HL-60/S4 (cell line): ENCODE results near the gene CES1.
"Not testable (repeated sequence)": the region's sequence is repeated elsewhere in the genome, so short reads cannot be mapped to it uniquely, and the experiment has no call there.

Experiments used
- in situ Hi-C: fragments of 300-500 bp; cut with MboI; formaldehyde crosslinking; loops from 2 replicates; pipeline ENCODE4 v1.14.3; 2022; ENCODE audit warnings: low sequenced_read_pairs

Gene CES1

DNA sequence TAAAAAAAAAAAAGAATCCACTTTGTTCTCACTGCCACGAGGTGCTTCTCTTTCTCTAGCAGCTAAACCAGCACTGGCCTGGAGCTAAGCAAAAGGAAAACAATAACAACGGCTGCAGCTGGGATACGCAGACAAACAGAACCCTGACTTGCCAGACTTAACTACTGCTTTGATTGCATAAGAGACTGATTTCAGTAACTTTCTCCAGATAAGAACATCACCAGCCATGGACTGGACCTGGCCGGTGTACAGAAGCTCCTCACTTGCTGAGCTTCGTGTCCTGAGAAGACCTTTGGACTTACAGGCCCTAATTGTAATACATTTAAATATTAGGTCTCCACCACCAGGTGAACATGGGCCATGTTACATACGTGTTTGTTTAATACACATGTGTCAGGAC is 27.8 kb downstream of the CES1 start:
- in situ Hi-C loops, result not testable (repeated sequence)

DNA sequence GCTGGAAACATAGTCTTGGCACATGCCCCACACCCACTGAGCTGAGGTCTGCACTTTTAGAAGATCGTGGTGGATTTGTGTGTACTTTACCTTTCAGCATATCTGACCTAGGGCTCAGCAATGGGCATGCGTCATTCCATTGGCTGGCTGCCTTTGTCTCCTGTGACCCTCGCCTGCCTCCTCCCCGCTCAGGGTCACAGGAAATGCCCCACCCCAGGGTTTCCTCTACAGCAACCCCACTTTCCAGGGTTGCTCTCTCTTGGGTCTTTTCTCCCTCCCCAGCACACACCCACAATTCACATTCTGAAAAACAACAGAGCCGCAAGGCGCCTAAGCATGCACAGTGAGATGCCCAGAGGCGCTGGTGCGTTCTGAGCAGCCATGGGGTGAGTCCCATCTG is 29.2 kb downstream of the CES1 start:
- in situ Hi-C loops, result not testable (repeated sequence)

DNA sequence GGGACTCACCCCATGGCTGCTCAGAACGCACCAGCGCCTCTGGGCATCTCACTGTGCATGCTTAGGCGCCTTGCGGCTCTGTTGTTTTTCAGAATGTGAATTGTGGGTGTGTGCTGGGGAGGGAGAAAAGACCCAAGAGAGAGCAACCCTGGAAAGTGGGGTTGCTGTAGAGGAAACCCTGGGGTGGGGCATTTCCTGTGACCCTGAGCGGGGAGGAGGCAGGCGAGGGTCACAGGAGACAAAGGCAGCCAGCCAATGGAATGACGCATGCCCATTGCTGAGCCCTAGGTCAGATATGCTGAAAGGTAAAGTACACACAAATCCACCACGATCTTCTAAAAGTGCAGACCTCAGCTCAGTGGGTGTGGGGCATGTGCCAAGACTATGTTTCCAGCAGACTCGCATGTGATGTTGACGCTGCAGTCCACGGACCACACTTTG is 39.9 kb downstream of the CES1 start:
- in situ Hi-C loops, result not testable (repeated sequence)

DNA sequence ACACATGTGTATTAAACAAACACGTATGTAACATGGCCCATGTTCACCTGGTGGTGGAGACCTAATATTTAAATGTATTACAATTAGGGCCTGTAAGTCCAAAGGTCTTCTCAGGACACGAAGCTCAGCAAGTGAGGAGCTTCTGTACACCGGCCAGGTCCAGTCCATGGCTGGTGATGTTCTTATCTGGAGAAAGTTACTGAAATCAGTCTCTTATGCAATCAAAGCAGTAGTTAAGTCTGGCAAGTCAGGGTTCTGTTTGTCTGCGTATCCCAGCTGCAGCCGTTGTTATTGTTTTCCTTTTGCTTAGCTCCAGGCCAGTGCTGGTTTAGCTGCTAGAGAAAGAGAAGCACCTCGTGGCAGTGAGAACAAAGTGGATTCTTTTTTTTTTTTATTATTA is 41.4 kb downstream of the CES1 start:
- in situ Hi-C loops, result not testable (repeated sequence)

DNA sequence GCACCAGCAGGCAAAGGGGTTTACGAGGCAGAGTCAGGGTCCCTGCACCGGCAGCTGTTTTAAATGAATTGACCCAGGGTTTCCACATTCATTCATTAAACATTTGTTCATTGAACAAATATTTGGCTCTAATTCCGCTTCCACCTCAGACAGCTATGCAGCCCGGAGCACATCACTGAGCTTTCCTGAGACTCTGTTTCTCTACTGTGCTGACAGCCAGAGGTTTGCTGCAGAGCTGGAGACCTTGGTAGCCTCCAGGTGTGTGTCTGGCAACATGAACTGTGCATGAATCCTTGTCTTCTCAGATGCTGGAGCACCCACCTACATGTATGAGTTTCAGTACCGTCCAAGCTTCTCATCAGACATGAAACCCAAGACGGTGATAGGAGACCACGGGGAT is 42.7 kb downstream of the CES1 start:
- in situ Hi-C loops, result not testable (repeated sequence)

DNA sequence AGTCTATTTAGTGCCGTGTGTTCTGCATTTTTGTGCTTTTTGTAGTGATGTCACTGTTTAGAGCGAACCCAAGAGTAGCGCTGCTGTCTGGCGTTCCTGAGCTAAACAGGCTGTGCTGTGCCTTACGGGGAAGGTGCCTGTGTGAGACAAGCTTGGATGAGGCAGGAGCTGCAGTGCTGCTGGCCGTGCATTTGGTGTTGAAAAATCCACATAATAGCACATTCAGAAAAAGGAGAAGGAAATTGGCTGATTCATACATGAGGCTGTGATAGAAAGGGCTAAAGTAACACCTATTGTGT is 50.2 kb downstream of the CES1 start:
- in situ Hi-C loops, result not testable (repeated sequence)

DNA sequence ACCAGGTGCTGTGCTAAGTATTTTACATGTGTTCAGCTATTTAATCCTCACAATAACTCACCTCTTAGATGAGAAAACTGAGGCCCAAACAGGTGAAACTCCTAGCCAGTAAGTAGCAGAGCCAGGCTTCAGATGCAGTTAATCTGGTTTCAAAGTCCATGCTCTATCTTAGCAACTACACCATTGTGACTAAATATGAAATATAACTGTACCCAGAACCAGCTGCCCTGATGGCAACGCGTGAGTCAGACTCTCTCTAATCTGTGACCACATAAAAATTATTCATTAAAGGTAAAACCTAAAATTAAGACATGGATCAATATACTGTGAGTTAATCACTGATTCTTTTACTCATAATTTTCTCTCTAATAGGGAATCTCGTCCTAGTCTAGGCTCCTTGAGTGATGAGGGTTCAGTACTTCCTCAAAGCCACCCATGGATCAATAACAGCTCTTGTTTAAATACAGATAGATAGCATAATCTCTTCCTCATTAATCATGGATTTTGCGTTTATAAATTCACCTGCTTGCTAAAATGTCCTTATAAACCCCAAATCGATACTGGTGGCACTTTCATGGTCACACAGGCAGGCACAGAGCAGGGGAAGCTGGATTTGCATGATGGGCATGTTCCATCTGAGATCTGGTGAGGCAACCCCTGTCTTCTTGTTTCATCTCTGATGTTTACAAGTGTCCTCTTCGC is 50.7 kb downstream of the CES1 start:
- in situ Hi-C loops, result not testable (repeated sequence)

DNA sequence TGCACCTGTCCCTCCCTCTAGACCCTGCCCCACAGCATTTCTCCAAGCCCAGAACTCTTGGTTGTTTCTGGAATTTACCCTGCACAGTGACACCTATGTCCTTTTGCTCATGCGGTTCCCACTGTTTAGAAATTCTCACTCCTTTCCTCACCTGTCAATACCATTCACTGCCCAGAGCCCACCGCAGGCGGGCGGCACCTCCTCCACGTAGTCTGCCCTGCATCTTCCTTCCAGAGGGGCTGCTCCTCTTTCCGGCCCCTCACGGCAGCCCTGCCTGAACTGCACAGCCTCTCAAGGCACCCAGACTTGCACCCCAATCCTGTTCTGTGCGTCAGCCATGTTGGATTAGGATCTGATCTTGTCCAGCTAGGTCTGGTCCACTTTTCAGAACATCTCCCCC is 51.4 kb downstream of the CES1 start:
- in situ Hi-C loops, result not testable (repeated sequence)

DNA sequence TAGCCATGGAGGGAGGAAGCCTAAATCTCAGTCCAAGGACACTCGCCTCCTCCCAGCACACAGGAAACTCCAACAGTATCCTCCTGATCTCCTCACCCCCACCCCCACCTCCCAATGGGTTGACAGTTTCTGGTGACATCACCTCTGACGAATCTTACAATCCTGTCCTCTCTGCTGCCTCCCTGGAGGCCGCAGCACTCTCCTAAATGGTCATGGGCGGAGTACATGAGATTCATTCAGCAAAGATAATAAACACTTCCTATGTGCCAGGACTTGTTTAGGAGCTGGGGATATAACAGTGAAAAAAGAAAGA is 52.8 kb downstream of the CES1 start:
- in situ Hi-C loops, result not testable (repeated sequence)

DNA sequence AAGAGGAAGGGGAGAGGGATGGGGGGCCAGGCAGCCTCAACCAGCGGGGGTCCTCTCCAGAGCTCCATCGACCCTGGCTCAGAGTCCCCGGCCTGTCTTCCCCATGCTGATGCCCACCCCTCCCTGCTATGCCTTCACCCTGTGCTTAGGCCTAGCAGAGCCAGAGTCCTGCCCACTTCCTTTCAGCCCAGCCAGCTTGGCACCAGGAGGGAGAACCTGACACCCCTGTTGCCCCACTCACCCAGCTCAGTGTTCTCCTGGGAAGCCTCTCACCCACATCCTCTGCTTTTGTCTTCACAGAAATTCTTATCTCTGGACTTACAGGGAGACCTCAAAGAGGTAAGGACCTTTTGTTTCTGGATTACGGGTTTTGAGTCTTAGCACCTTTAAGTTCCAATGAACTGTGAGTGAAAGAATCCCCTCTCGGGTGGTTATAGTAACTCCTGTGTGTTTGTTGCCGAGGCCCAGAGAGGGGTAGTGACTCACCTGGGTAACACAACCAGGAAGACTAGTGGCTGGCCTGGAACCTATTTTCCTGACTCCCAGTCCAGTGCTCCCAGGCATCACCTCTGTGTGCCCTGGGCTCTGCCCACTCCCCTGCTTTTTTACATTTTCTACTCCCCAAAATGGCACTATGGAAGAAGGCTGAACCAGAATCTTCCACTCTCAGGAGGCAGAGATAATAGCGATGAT is 53.3 kb downstream of the CES1 start:
- in situ Hi-C loops, result no loop called here

DNA sequence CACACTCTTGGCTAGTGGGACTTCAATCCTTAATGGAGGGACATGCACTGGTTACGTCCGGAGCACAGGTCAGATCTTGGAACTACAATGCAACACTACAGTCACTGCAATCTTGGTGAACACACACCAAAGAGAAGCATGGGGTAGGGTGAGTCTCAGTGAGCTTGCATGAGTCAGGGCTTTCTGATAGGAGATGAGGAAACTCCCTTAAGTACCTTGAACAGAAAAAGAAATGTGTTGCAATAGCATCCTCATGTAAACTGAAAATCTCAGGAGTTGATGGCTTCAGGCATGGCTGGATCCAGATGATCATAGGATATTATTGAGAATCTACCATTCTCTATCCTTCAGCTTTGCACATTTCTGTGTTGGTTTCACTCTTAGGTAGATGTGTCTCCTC is 54.1 kb downstream of the CES1 start:
- in situ Hi-C loops, result no loop called here

DNA sequence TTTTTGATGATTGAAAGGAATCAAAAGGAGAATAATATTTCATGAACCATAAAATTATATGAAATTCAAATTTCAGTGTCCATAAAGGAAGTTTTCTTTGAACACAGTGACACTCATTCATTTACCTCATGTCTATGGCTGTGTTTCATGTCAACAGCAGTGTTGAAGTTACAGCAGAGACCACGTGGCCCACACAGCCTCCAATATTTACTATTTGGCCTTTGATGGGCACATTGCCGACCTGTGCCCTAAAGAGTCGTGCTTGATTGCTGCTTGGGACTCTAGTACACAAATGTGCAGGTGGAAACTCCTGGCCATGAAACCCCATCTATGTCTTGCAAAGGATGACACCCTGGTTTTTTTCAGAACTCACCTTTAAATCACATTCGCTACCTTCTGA is 57.0 kb downstream of the CES1 start:
- in situ Hi-C loops, result no loop called here

DNA sequence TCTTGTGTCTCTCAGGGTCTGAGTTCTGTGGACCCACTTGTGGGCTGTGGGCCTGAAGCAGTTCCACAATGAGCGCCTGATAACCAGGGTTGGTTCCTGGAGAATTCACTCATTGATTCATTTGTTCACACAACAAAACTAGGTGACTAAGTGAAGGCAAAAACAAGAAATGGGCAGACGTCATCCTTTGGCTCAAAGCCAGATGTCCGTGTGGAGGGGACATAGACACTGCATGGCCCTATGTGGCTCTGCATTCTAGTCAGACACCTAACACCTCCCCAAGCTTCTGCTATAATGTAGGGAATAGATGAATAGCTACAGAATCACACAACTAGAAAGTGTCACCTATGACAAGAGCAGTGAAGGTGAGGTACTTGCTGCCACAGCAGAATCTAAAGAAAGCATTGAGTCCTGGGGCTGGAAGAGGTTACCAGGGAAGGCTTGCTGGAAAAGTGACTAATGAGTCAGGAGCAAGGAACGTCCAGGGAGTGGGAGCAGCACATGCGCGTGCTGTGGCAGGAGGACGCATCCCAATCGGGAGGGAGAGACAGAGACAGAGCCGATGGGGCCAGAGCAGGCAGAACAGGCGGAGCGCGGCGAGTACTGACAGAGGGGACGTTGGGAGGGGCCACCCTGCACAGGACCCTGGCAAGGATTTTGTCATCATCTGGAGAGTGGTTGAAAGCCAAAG is 58.9 kb downstream of the CES1 start:
- in situ Hi-C loops, result no loop called here

DNA sequence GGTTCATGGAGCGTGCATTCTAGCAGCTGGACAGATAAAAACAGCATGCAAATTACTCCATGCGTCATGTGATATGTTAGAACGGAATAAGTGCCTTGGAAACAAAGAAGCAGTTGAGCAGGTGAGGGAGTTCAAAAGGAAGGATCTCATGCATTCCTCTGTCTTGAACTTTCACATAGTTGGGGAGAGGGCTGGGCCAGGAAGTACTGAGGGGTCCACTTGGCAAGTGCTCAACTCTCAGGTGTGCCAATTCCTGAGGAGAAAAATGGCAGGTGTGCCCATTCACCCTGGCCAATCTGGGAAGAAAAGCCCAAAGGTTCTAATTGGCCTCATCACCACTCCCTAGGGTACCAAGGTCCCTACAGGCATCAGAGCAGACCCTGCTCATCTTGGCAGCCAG is 67.7 kb downstream of the CES1 start:
- in situ Hi-C loops, result no loop called here

DNA sequence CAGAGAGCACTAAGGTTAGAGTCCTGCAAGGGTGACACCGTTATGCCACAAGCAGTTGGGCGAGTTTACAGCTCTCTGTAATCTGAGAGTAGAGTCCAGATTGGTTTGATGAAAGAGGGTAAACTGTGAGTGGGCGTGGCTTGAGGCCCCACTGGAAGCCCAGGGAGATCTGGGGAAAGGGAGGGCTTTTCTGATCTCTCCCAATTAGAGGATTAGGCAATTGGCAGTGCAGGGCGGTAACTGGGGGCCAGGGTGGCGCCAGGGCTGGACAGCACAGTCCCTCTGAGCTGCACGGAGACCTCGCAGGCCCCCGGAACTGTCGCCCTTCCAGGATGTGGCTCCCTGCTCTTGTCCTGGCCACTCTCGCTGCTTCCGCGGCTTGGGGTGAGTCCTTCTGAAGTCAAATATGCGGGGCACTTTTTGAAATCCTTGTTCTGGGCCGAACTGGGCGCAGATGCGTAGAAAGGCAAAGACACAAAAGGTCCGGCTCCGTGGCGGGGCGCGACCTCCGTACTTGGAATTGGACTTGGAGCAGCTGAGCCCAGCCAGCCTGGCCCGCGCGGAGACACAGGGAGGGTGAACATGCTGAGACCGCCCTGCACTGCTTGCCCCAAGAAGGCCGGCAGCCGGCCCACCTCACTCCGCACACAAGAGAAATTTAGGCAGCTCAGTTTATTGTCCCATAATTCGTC is 72.4 kb downstream of the CES1 start:
- in situ Hi-C loops, result loop anchor here (5.0 kb wide), 1 partner anchor 72 kb away; the partner anchor contains the start of gene CES1

DNA sequence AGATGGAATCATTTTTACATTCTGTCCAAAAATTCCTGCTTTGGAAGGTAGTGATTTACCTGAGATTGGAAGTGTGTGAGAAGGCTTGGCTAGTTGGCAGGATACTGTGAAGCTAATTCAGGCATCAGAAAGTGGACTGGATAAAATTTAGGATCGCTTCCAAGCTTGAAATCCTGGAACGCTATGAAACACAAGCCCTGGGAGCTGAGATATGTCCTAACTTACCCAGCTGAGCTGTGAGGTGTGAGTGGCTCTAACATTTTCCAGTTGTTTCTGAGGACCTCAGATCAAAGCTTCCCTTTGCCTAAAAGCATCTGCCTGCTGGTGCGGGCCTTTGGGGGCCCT is 73.0 kb downstream of the CES1 start:
- in situ Hi-C loops, result loop anchor here (5.0 kb wide), 1 partner anchor 72 kb away; the partner anchor contains the start of gene CES1

DNA sequence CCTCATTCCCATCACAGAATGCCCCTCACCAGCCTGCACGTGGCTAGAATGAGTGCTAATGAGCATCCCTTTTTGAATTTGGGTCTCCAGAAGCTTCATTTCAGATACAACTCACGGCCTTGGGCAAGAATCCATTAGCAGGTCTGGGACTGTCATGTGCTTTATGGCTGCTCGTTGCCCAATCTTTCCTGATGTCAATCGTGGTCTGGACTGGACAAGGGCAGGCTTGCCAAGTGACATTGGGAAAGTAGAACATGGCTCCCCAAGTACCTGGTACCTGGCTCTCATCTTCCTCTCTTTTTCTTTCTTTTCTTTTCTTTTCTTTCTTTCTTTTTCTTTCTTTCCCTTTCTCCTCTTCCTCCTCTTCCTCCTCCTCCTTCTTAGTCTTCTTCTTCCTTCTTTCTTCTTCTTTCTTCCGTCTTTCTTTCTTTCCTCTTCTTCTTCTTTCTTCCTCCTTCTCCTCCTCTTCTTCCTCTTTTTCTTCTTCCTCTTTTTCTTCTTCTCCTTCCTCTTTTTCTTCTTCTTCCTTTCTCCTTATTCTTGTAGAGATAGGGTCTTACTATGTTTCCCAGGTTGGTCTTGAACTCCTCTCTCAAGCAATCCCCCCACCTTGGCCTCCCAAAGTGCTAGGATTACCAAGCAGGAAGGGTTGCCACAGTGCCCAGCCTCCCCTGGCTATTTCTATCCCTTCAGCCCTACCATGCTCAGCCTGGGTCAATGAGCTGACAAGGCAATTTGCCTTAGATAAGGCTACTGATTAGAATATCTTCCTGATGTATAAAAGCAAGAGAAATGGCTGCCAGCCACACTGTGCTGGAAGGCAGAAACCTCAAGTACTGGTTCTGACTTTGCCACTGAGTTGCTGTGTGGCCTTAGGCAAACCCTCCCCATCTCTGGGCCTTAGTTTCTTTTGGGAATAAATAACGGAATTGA is 75.0 kb downstream of the CES1 start:
- in situ Hi-C loops, result not testable (repeated sequence)

DNA sequence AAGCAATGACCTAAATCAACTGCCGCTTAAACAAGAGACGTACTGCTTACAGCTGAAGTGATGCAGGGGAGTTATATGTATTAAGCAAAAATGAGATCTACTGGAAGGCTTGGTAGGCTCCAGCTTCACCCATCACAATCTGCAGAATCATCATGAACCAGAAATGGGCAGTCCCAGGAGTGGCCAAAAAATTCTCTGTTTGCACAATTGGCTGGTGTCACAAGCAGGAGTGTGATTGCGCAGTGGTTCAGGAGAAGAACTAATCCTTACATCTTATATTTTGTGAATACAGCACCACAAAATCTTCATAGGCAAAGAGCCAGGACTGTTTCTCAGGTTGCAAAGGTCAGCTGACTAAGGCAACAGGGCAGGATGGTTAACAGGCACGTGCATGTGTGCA is 75.9 kb downstream of the CES1 start:
- in situ Hi-C loops, result no loop called here

DNA sequence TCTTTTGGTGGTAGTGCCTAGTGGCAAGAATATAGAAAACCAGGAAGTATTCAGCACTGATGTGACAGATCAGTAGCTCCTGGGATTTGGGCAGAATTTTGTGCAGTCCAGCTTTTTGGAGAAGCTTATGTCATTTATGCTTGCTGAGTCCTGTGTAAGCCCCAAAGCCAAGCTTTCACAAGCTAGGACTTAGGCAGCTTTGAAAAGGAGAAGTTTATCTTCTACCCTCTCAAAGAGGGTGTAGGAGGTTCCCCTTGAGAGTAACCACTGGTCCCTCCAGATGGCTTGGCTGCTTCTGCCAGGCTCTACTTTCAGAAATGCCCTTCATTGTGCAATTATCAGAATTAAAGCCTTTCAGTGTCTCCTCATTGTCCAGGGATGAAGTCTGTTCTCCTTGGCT is 78.8 kb downstream of the CES1 start:
- in situ Hi-C loops, result no loop called here

DNA sequence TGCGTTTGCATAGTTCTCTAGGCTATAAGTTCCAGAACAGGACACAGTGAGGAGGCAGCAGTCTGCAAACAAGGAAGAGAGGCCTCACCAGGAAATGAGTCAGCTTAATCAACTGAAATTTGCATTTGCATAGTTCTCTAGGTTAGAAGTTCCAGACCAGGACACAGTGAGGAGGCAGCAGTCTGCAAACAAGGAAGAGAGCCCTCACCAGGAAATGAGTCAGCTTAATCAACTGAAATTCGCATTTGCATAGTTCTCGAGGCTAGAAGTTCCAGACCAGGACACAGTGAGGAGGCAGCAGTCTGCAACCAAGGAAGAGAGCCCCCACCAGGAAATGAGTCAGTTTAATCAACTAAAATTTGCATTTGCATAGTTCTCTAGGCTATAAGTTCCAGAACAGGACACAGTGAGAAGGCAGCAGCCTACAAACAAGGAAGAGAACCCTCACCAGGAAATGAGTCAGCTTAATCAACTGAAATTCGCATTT is 79.7 kb downstream of the CES1 start:
- in situ Hi-C loops, result not testable (repeated sequence)
